ENCODE measurements around the gene NDUFA12. TPM values are rescaled to one million over a fixed set of nuclear protein-coding genes. Genes with fewer than 3 reads are reported as not detected.

The NDUFA12 gene
- total and polyA plus RNA-seq, 2 of the 4 experiments (the other 2 are of a cell fraction) = 116 to 135 TPM

GRCh38 chr12:95004610-95005009 lies 1.1 kb upstream of the NDUFA12 start:
- no peak overlapping the region for H2AK9ac ChIP-seq (replicated peaks; ENCODE audit: low read depth, low read length, poor library complexity)
- no peaks in the 10 kb centered on the region for H3K27me3 ChIP-seq (ENCODE audit: control insufficient read depth, insufficient read depth, low read length)
- no peak overlapping the region for H3K9ac ChIP-seq (ENCODE audit: low read depth, low read length)
- no peak overlapping the region for H4K5ac ChIP-seq (ENCODE audit: low read depth, low read length)
- peaks cover 14 to 20% of the 10 kb centered on the region in 2 experiments for H3K79me1 ChIP-seq (ENCODE audit: low read depth in 1 of 2, low read length in 2 of 2)
- H2AFZ ChIP-seq (replicated peaks; ENCODE audit: low read length, poor library complexity) = no peak overlapping the region
- TF ChIP-seq, protein P1, sequence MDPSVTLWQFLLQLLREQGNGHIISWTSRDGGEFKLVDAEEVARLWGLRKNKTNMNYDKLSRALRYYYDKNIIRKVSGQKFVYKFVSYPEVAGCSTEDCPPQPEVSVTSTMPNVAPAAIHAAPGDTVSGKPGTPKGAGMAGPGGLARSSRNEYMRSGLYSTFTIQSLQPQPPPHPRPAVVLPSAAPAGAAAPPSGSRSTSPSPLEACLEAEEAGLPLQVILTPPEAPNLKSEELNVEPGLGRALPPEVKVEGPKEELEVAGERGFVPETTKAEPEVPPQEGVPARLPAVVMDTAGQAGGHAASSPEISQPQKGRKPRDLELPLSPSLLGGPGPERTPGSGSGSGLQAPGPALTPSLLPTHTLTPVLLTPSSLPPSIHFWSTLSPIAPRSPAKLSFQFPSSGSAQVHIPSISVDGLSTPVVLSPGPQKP (IDR thresholded peaks at IDR 0.05; ENCODE audit: borderline replicate concordance, low read depth, low read length) = no peak
- TF ChIP-seq POLR2A (IDR thresholded peaks at IDR 0.05; ENCODE audit: low read depth, low read length) (no peak), CEBPB (IDR thresholded peaks at IDR 0.05; ENCODE audit: low read depth, low read length) (peak; percentile 95), CHD1 (IDR thresholded peaks at IDR 0.05; ENCODE audit: low read depth, low read length) (no peak)
- intact Hi-C loops (cut with micrococcal nuclease) = no loop called here
- no peak overlapping the region for H3K14ac ChIP-seq (replicated peaks; ENCODE audit: low read depth, low read length)
- no peak overlapping the region for H3K4ac ChIP-seq (ENCODE audit: low read depth, low read length)
- no CpG with 5 or more reads among the region's 2 CpGs for WGBS, 2 experiments (ENCODE audit: extremely low coverage in 2 of 2, insufficient read length in 1 of 2)
- no peak overlapping the region for H2BK5ac ChIP-seq (ENCODE audit: low read depth, low read length, poor library complexity, severe bottlenecking)
- H3K4me1 ChIP-seq (ENCODE audit: control insufficient read depth, insufficient read depth, low read length) = no peaks in the 10 kb centered on the region
- H2BK15ac ChIP-seq (ENCODE audit: low read depth, low read length) = no peak overlapping the region
- H3K4me2 ChIP-seq (ENCODE audit: low read depth, low read length) = no peak overlapping the region
- 0 out of 2 replicates have a peak, but pooled peaks cover 4% of the 10 kb centered on the region for H3K9me3 ChIP-seq (ENCODE audit: control insufficient read depth, insufficient read depth, low read length)
- DNase-seq (peak; percentile 24), ATAC-seq (ENCODE audit: low read depth) (no peak)
- peaks cover 4% of the 10 kb centered on the region for H3K36me3 ChIP-seq (ENCODE audit: control insufficient read depth, insufficient read depth, low read length)
- no peak overlapping the region for H3K23ac ChIP-seq (ENCODE audit: low read depth, low read length)
- no peak overlapping the region for H2BK120ac ChIP-seq (ENCODE audit: low read depth, low read length)
- H3K4me3 ChIP-seq (ENCODE audit: insufficient read depth, low read depth, low read length) = no peak overlapping the region
- no peak overlapping the region for H2AK5ac ChIP-seq (ENCODE audit: low read depth, low read length)
- H3K56ac ChIP-seq (ENCODE audit: extremely low read depth, insufficient read depth, low read length) = no peak overlapping the region
- H2BK20ac ChIP-seq (ENCODE audit: low read depth, low read length) = no peak overlapping the region
- H3K18ac ChIP-seq (ENCODE audit: low read depth, low read length) = no peak overlapping the region
- dilution Hi-C loops (cut with HindIII; ENCODE audit: low sequenced_read_pairs, unreplicated experiment) = no loop called here
- 0 out of 2 replicates have a peak, but pooled peaks cover 4% of the 10 kb centered on the region for H3K9me1 ChIP-seq (ENCODE audit: insufficient read depth, low read length)
- in situ Hi-C loops (cut with MboI; ENCODE audit: low sequenced_read_pairs) = no loop called here
- POLR2A ChIA-PET (ENCODE audit: unreplicated experiment) = interaction anchor here (0.6 kb wide), 1 partner anchor 69 kb away, joined by 3 read pairs; the partner anchor contains the start of gene NR2C1
- no peaks in the 10 kb centered on the region for H4K20me1 ChIP-seq (ENCODE audit: insufficient read depth, low read length)
- CTCF ChIA-PET = interaction anchor here (0.6 kb wide), 1 partner anchor 16 kb away, joined by 4 read pairs; no protein-coding TSS in a partner anchor
- H3K27ac ChIP-seq (ENCODE audit: insufficient read depth, low read length) = no peak overlapping the region
- no TSS peak for BruUV-seq (replicated peaks)
- H4K91ac ChIP-seq (ENCODE audit: insufficient read depth, low read depth, low read length) = no peak overlapping the region
- no peak overlapping the region for H4K8ac ChIP-seq (ENCODE audit: low read depth in 2 of 2, low read length in 2 of 2)
